ENCODE measurements around the gene ZNRF3.

GRCh38 chr22:29074276-29074772, 191.0 kb downstream of the ZNRF3 start:
- TF ChIP-seq CTCF (IDR thresholded peaks at IDR 0.05) (no peak), EP300 (IDR thresholded peaks at IDR 0.05) (no peak), POLR2A (IDR thresholded peaks at IDR 0.05) (no peak)

All from upper lobe of left lung (tissue), 4 donors.